Measurements from ENCODE around the gene ADCY2.
"Not testable (repeated sequence)": the region's sequence is repeated elsewhere in the genome, so short reads cannot be mapped to it uniquely, and the experiment has no call there.

The ADCY2 gene

DNA sequence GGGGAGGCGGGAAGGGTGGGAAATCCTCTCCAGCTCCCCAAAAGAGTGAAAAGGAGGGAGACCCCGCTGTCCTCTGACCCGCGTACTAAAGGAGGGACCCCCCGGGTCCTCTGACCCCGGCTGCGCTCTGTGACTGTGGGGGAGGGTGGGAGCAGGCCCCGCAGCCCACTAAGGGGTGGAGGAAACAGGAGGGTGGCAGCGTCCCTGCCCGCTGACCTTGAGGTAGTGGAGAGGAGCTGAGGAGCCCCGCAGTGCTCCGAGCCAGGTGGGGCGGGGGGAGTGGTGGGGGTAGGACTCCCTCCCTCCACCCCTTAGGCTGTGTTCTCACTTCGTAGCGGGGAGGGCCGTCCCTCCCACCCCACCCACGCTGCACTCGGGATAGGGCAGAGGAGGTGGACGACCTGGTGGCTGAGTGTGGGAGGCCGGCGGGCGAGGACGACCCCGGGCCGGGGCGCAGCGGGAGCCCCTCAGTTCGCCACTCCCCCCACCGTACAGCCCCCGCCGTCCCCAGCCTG is 449 bp upstream of the ADCY2 start:
- no peak for DNase-seq (ENCODE audit: low read depth in 1 of 2, low spot score in 1 of 2)

GRCh38 chr5:7396713-7397454 is 946 bp downstream of the ADCY2 start:
- no peak for DNase-seq (ENCODE audit: low read depth in 1 of 2, low spot score in 1 of 2)

DNA sequence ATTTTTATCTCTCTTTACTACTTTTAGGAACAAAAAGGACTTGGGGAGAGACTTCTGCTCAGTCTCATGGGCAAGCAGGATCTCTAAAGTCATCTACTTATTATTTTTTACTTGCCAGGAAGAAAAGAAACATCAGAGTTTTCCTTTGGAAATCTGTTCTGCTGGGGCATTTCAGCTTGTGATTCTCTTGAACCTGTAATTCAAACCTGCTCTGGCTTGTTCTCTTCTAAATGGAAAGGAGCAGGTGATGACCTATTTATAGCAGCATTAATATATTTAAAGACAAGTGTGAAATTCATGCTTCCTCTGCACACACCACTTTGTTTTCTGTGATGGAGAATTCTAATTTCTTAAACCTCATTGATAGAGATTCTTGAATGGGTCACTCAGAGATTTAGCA is 2.0 kb downstream of the ADCY2 start:
- no peak for DNase-seq (ENCODE audit: low read depth in 1 of 2, low spot score in 1 of 2)

DNA sequence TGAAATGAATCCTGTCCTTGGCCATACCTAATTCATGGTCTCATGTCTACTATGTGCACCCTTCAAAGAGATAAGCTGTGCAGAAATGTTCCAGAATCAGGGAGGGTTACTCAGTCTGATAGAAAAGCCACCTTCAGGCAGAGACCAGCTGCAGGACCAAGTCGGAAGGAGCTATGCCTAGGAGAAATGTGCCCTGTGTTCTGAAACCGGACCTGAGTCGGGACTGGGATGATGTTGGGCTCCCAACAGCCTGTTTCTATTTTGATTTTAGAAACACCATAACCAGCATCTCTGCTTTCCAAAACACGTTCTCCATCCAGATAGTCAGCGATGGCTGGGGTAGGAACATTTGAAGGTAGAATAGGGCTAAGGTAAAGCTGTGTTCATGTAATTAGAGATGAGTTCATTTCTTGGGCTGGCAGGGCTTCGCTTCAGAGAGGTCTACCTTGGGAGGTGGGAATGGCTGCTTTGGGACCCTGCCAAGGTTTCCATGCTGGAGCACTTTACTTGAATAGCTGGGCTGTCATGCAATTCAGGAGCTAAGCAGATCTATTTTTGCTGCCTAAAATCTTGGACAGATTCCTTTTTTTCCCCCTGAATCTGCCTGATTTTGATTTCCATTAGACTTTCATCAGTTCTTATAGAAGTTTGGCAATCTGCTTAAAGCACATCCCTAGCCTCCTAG is 2.8 kb downstream of the ADCY2 start:
- no peak for DNase-seq (ENCODE audit: low read depth in 1 of 2, low spot score in 1 of 2)

DNA sequence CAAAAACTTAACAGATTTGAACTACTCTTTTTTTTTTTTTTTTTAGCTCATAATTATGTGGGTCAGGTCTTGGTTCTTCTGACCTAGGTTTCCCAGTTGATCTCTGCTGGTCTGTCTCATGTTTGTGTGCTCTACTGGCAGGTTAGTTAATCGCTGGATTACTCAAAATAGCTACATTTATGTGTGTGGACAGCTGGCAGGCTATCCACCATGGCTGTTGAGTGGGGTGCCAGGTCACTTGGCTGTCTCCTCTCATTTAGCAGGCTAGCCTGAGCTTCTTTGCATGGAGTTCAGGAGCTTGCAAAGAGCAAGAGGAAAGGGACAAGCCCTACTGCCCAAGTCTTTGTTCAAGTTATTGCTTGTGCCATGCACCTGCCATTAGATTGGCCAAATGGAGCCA is 9.3 kb downstream of the ADCY2 start:
- DNase-seq (ENCODE audit: low read depth in 1 of 2, low spot score in 1 of 2), result no peak

- DNase-seq (ENCODE audit: low read depth in 1 of 2, low spot score in 1 of 2), result no peak
Measured at GRCh38 chr5:7410936-7411511, 15.1 kb downstream of the ADCY2 start.

DNA sequence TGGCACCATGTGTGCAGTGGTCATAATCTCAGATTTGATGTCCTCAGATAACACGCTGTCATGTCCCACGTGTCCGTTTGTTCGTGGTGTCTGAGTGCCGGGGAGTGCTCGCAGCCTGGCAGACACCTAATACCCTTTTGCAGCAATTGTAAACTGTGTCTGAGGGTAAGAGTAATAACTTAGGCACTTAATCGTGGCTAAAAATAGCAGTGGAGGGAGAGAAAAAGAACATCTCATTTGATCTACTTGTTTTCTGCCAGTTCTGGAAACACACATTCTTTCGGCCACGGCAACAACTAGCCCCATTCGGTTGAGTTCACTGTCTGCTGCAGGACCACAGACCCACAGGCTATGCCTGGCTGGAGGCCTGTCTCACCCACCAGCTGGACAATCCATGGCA is 16.5 kb downstream of the ADCY2 start:
- no peak for DNase-seq (ENCODE audit: low read depth in 1 of 2, low spot score in 1 of 2)

DNA sequence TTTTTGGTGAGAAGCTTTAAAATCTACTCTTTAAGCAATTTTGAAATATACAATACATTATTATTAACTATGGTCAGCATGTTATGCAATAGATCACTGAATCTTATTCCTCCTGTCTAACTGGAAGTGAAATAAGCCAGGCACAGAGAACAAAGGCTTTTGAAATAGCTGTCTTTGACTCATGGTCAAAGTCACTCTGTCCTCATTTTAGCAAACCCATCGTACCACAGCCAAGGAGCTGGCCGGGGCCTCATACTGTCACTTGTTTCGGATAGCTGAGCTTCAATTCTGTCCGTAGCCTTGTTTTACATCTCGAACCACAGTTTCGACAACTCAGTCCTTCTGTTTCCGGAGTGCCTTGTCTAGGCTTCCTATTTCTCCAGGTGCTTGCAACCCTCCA is 19.2 kb downstream of the ADCY2 start:
- no peak for DNase-seq (ENCODE audit: low read depth in 1 of 2, low spot score in 1 of 2)

GRCh38 chr5:7415587-7416535 is 19.9 kb downstream of the ADCY2 start:
- no peak for DNase-seq (ENCODE audit: low read depth in 1 of 2, low spot score in 1 of 2)

DNA sequence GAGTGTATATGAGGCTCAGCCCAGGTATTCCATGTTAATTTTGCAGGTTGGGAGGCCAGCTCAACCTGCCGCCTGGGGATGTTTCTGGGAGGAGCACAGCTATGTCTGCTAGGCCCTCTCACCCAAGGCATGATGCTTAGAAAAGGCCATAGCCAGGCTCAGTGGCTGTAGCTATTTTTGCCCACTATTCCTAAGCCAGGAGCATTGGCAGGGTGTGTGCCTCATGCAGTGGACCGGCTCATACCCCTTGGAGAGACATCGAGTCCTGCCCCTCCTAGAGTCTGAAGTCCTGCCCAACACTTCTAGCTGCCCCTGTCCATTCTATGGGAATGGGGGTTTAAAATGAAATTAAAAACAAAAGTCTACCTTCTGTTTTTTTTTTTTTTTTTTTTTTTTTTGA is 22.3 kb downstream of the ADCY2 start:
- no peak for DNase-seq (ENCODE audit: low read depth in 1 of 2, low spot score in 1 of 2)

GRCh38 chr5:7419367-7419766 is 23.4 kb downstream of the ADCY2 start:
- no peak for DNase-seq (ENCODE audit: low read depth in 1 of 2, low spot score in 1 of 2)

DNA sequence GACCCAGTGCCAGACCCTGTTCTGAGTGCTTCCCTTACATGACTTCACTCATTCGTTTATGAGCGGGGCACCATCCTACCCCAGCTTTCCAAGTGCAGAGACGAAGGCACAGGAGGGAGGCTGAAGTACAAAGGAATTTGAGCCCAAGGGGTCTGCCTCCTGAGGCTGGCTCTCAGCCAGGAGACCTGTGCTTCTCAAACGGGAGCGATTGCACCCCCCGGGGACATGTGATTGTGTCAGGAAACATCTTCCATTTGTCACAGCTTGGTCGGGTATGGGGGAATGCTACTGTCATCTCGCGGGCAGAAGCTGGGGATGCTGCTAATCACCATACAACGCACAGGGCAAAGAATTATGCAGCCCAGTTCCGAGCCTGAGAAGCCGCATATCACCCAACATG is 23.9 kb downstream of the ADCY2 start:
- DNase-seq (ENCODE audit: low read depth in 1 of 2, low spot score in 1 of 2), result no peak

DNA sequence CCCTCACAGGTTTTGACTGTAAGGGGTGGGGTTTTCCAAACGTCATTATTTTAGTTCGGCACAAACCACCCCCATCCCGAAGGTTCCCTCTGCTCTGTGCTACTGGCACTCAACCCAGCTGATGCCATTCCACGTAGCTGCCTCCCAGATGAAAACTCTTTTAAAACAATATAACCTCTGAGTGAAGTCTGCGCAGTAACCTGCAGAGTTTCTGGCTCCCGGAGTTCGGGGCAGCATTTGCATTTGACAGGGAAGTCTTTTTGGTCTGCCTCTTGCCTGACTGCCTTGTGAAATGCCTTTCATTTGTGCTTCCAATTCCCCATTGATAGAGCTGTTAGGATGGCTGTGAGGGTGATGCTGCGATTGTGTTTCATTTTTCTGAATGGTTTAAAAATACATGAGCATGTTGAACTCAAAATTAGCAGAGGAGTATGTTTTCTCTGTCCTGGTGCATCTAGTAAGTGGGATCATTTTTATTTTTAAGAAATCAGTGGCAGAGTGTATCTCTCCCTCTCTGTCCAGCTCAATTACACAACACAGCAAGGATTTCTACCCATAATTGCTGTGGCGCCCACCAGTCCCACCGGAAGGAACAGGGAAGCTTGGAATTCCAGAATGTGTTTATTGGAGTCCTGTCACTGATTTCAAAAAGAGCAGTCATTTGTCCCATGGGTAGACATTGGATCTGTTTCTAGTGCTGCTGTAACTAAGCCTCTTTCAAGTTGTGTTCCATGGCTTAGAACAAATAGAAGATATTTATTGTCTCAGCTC is 24.8 kb downstream of the ADCY2 start:
- no peak for DNase-seq (ENCODE audit: low read depth in 1 of 2, low spot score in 1 of 2)

DNA sequence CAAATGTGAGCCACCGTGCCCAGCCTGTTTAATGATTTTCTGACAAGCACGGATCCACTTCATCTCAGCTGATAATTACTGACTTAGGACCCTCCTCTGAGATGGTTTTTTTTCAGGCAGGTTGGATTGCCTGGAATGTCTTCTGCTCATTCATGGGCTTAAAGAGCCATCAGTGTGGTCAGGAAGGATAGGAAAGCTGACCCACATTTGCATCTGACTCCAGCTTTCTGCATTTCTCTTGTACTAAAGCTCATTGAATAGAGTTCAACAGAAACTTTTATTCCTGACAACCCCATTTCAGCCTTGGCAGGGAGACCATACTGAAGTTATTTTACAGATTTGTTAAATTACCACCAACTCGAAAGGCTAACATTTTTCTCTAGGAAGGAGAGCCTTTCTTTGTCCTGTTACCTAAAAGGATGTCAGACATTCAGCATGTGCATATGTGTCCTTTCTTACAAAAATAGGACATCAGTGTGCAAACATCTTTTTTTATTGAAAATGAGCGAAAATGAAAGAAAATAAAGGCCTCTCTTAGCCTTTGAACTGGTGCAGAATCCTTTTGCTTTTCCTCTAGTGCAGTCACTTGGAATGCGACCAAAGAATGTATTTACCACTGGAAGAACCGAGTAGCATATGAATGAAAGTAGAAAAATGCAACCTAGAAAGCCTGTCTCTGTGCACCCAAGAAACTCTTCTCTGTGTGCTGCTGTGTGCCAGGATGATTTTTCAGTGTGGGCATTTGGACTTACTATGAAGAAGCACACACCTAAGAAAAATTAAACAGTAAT is 26.6 kb downstream of the ADCY2 start:
- DNase-seq (ENCODE audit: low read depth in 1 of 2, low spot score in 1 of 2), result no peak

DNA sequence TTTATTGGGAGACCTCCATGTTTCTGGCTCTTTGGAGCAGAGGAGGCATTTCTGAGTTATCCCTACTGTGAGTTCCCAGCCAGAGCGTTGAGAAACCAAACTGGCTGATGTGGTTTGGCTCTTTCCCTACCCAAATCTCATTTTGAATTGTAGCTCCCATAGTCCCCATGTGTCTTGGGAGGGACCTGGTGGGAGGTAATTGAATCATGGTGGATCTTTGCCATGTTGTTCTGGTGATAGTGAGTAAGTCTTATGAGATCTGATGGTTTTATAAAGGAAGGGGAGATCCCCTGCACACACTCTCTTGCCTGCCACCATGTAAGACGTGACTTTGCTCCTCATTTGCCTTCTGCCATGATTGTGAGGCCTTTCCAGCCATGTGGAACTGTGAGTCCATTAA is 27.3 kb downstream of the ADCY2 start:
- not testable (repeated sequence) for DNase-seq (ENCODE audit: low read depth in 1 of 2, low spot score in 1 of 2)

GRCh38 chr5:7425830-7426229 is 29.9 kb downstream of the ADCY2 start:
- no peak for DNase-seq (ENCODE audit: low read depth in 1 of 2, low spot score in 1 of 2)

DNA sequence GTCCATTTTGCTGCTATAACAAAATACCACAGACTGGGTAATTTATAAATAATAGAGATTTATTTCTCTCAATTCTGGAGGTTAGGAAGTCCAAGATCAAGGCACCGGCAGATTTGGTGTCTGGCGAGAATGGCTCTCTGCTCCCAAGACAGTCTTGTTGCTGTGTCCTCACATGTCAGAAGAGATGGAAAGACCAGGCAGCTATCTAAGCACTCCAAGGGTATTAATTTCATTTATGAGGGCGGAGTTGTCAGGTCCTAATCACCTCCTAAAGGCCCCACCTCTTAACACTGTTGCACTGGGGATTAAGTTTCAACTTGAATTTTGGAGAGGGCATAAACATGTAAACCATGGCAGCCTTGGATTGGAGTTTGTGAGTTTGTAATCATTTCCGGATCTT is 30.3 kb downstream of the ADCY2 start:
- no peak for DNase-seq (ENCODE audit: low read depth in 1 of 2, low spot score in 1 of 2)

- DNase-seq (ENCODE audit: low read depth in 1 of 2, low spot score in 1 of 2), result no peak
Measured at GRCh38 chr5:7434914-7435313, 39.0 kb downstream of the ADCY2 start.

DNA sequence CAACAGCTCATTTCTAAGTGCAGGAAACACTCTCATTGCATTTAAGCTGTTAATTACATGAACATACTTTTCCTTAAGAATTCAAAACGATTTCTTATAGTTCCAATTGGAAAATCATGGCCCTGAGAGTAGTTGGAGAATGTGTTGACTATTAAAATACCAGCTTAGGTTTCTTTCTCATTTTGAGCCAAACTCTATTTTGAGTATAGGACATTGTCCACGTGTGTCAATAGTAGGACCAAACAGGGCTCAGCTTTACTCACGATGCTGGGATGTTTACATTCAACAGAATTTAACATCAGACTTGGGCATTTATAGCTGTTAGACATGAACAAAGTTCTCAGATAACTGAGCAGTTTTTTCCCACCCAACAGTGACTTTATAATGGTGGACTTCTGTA is 39.6 kb downstream of the ADCY2 start:
- DNase-seq (ENCODE audit: low read depth in 1 of 2, low spot score in 1 of 2), result no peak

DNA sequence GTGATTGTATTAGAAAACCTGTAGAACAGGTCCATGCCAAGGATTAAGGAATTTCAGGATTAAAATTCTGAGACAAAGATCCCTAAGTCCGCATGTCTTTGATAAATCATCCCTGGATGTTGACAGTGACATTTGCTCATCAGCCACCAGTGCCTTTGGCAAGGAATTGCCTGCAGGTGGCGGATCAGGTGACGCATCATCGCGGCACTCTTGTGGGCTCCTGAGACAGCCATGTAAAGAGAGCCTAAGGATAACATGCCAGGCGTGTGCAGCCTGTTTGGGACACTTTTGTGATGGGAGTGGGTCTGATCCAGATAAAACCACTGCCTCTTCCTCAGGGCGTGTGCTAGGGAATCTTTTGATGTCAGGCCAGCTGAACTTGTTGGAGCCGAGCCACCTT is 40.6 kb downstream of the ADCY2 start:
- DNase-seq (ENCODE audit: low read depth in 1 of 2, low spot score in 1 of 2), result no peak
